AG09309 (cell line): ENCODE measurements around the gene LRRC23.

Experiments
- DNase-seq: peaks from one replicate; pipeline ENCODE4 v3.0.0-alpha.2; 2010; ENCODE audit warnings: low read depth
- H3K4me3 ChIP-seq: 2 replicates; pipeline ENCODE4 v1.5.1; 2011; ENCODE audit warnings: mild to moderate bottlenecking, low read depth, low read length, moderate library complexity; ENCODE audit not compliant: control insufficient read depth
- TF ChIP-seq, protein P1 (sequence below): IDR thresholded peaks from 2 replicates; pipeline ENCODE4 v1.5.1; 2011; ENCODE audit warnings: mild to moderate bottlenecking, low read depth, low read length, inconsistent platforms; ENCODE audit not compliant: insufficient read depth, control insufficient read depth; ENCODE audit errors: missing control alignments

Gene LRRC23, protein sequence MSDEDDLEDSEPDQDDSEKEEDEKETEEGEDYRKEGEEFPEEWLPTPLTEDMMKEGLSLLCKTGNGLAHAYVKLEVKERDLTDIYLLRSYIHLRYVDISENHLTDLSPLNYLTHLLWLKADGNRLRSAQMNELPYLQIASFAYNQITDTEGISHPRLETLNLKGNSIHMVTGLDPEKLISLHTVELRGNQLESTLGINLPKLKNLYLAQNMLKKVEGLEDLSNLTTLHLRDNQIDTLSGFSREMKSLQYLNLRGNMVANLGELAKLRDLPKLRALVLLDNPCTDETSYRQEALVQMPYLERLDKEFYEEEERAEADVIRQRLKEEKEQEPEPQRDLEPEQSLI

DNA sequence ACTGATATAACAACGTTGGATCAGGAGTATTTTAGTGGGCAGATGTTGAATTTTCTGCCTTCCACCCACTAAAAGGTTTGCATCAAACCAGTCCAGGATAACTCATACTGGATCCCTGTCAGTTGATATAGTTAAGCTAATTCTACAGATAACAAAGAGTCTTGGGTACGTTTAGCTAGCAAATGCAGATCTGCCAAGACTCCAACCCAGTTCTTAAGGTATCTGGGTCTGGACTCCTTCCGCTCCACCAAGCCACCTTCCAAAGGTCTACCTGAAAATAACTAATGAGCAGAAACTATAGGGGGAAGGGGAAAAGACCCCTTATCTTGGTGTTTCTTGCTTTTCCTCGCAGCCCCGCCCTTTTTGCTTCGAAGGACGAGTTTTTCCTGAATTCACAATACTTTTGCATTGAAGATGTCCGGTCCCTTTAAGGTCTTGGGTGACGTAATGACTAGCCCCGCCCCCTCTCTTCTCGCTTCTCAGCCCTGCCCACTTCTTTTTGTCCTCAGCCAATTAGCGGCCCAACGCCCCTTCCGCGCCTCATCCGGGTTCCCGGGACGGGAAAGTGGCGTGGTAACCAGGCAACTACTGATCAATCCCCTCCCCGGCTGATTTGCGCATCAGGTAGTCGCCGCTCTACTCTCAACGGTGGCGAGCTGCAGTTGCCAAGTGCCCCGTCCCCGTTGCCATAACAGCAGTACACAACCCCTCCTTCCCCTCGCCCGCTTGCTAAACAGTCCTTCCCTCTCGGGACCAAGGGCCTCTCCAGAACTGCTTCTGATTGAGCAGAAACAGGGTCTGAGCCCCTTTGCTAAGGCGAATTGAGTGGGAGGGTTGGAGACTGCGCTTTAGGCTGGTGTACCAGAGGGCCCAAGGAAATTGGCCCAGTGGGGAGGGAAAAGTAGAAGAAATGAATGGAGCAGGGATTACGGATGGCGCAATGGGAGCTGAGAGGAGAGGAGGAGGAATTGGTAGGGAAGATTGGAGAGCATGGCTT is at the start of gene LRRC23:
Gene LRRC23 (plus strand): TSS at position 543 of the 997 bp plus-strand sequence. CDS start 812 bp downstream, outside the sequence.
- TF ChIP-seq, protein P1, sequence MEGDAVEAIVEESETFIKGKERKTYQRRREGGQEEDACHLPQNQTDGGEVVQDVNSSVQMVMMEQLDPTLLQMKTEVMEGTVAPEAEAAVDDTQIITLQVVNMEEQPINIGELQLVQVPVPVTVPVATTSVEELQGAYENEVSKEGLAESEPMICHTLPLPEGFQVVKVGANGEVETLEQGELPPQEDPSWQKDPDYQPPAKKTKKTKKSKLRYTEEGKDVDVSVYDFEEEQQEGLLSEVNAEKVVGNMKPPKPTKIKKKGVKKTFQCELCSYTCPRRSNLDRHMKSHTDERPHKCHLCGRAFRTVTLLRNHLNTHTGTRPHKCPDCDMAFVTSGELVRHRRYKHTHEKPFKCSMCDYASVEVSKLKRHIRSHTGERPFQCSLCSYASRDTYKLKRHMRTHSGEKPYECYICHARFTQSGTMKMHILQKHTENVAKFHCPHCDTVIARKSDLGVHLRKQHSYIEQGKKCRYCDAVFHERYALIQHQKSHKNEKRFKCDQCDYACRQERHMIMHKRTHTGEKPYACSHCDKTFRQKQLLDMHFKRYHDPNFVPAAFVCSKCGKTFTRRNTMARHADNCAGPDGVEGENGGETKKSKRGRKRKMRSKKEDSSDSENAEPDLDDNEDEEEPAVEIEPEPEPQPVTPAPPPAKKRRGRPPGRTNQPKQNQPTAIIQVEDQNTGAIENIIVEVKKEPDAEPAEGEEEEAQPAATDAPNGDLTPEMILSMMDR, result no peak

DNA sequence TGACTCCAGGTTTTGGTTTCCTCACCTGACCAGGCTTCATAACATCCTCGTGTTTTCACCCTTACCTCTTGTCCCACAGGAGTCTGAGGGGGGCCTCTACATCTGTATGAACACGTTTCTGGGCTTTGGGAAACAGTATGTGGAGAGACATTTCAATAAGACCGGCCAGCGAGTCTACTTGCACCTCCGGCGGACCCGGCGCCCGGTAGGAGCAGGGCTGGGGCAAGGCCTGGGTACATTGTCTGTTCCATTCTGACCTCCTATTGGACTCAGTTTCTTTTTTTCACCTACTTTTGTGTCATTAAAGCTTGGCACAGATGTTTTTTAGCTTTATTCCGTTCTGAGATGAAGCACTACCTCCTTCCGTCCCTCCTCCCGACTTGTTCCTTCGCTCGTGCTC is 49.3 kb upstream of the LRRC23 start:
- TF ChIP-seq, protein P1, result no peak
- DNase-seq, result no peak
- no peak overlapping the region for H3K4me3 ChIP-seq

More for the DNA sequence above, at the start of gene LRRC23:
- H3K4me3 ChIP-seq, result peak within 1 kb of the TSS; percentile 75
- peak; percentile 64 for DNase-seq

DNA sequence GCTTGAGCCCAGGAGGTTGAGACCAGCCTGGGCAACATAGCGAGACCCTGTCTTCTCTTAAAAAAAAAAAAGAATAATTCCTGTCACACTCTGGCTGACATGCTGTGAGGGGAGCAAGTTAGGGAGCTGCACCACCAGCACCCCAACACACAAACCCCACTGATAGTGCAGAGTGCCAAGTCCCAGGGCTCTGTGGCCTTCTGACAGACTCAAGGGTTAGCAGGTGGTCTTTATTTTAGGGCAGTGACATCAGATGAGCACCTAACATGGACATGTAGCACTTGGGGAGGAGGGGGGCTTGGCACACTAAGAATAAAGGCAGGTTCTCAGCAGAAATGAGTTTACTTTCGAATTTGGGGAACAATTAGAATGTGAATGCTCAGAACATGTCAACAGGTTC is 45.8 kb upstream of the LRRC23 start:
- H3K4me3 ChIP-seq, result no peak overlapping the region
- TF ChIP-seq, protein P1, result no peak
- DNase-seq, result no peak

DNA sequence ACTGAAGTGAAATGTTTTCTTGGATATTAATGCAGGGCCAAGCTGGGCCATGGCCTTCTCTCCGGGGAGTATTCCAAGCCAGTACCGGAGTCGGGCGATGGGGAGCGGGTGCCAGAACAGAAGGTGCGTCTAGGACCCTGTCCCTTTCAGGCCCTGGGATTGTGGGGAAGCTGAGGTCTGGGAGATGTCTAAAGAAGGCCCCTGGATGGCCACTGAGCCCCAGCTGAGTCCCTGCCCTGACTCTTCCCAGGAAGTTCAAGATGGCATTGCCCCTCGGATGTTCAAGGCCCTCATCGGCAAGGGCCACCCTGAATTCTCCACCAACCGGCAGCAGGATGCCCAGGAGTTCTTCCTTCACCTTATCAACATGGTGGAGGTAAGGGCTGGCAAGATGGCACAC is 44.5 kb upstream of the LRRC23 start:
- DNase-seq, result no peak
- H3K4me3 ChIP-seq, result no peak overlapping the region
- TF ChIP-seq, protein P1, result no peak

DNA sequence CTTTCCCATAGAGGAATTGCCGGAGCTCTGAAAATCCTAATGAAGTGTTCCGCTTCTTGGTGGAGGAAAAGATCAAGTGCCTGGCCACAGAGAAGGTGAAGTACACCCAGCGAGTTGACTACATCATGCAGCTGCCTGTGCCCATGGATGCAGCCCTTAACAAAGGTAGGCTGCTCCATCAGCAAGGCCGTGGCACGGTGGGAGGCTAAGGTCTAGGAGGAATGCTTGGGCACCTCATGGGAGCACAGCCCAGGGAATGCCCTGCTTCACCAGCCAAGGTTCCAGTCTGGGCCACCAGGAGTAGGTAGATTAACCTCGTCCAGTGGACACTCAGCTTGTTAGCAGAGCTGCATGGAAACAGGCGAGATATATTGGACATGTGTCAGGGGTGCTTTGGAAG is 43.7 kb upstream of the LRRC23 start:
- TF ChIP-seq, protein P1, result no peak
- no peak for DNase-seq

DNA sequence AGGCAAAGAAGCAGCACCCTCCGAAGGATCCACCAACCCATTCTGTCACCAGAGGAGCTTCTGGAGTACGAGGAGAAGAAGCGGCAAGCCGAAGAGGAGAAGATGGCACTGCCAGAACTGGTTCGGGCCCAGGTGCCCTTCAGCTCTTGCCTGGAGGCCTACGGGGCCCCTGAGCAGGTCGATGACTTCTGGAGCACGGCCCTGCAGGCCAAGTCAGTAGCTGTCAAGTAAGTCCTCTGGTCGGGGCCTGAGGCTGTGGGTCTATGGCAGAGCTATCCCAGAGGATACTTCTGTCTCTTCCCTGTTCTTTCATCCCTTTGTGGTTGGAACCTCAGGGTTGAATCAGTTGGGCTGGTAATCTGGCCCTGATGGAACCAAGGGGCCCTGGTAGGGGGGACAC is 43.2 kb upstream of the LRRC23 start:
- TF ChIP-seq, protein P1, result no peak
- no peak for DNase-seq
- H3K4me3 ChIP-seq, result no peak overlapping the region

More for the DNA sequence above, 43.7 kb upstream of the LRRC23 start:
- H3K4me3 ChIP-seq, result no peak overlapping the region
